K562 (cell line): ENCODE results near the gene FTH1. TPM values are rescaled to one million over a fixed set of nuclear protein-coding genes. Genes with fewer than 3 reads are reported as not detected.

ENCODE experiments used
- AFF4 ChIP-seq: sonication (generic); formaldehyde crosslinking; IDR thresholded peaks from 2 replicates; pipeline ENCODE4 v1.8.0; 2023; ENCODE audit warnings: mild to moderate bottlenecking, missing genetic modification reagents
- CCNT2 ChIP-seq: IDR thresholded peaks from 2 replicates; pipeline ENCODE4 v1.6.1; 2011; ENCODE audit warnings: borderline replicate concordance, low read depth, mild to moderate bottlenecking, moderate library complexity, mixed read lengths, low read length; ENCODE audit not compliant: insufficient read length; ENCODE audit errors: extremely low read depth
- CGGBP1 ChIP-seq: fragments of 250-450 bp; sonication (Bioruptor Pico); IDR thresholded peaks from 2 replicates; pipeline ENCODE4 v1.9.0; 2021; ENCODE audit warnings: mild to moderate bottlenecking
- FOXJ3 ChIP-seq: sonication (generic); formaldehyde crosslinking; IDR thresholded peaks from 2 replicates; pipeline ENCODE4 v1.4.0; 2020; ENCODE audit warnings: mild to moderate bottlenecking, missing genetic modification reagents
- HES1 ChIP-seq: fragments of 450-650 bp; IDR thresholded peaks from 2 replicates; pipeline ENCODE4 v1.6.1; 2016; ENCODE audit warnings: low read depth, mild to moderate bottlenecking, moderate library complexity
- HMGN3 ChIP-seq: IDR thresholded peaks from 2 replicates; pipeline ENCODE4 v1.6.1; 2011; ENCODE audit warnings: borderline replicate concordance, low read depth, mild to moderate bottlenecking, mixed read lengths, low read length; ENCODE audit not compliant: insufficient read length; ENCODE audit errors: extremely low read depth
- IRF2 ChIP-seq: sonication (generic); formaldehyde crosslinking; IDR thresholded peaks from 2 replicates; pipeline ENCODE4 v1.8.1; 2022; ENCODE audit warnings: mild to moderate bottlenecking, missing genetic modification reagents
- PRDM10 ChIP-seq: fragments of 450-650 bp; IDR thresholded peaks from 2 replicates; pipeline ENCODE4 v1.6.1; 2018; ENCODE audit not compliant: partially characterized antibody
- TRIM24 ChIP-seq, 2 experiments: fragments of 450-650 bp; IDR thresholded peaks; 2 replicates each; pipeline ENCODE4 v1.6.1; 2016
- VEZF1 ChIP-seq: fragments of 200-800 bp; sonication (Bioruptor generic); IDR thresholded peaks from 2 replicates; pipeline ENCODE4 v1.6.1; 2017; ENCODE audit warnings: missing genetic modification characterization, missing compliant biosample characterization
- ZBTB2 ChIP-seq: fragments of 450-650 bp; IDR thresholded peaks from 2 replicates; pipeline ENCODE4 v1.6.1; 2016; ENCODE audit warnings: antibody characterized with exemption
- ZNF121 ChIP-seq: sonication (generic); formaldehyde crosslinking; conservative IDR thresholded peaks from 2 replicates; pipeline ENCODE4 v1.8.0; 2022; ENCODE audit warnings: missing genetic modification reagents
- polyA plus RNA-seq, 8 experiments: library from polyadenylated mRNA; depleted of rRNA in 4 of 8; stranded (reverse) in 5 of 8; unstranded in 3 of 8; fragments of >200 nt; fragmentation: Nextera tagmentation in 2 of 8; fragmentation: Illumina TruSeq in 1 of 8; extraction: Ambion mirVana in 2 of 8; extraction: Trizol in 1 of 8; gene quantifications; 2 replicates each; pipeline versions ENCODE4 v1.2.1 to v1.2.3, GENCODE V29; 2011 to 2014; ENCODE audit warnings: inconsistent platforms in 1 of 8, missing spikeins in 1 of 8
- total RNA-seq, 7 experiments: library from RNA; depleted of rRNA in 6 of 7; stranded (reverse); fragments of >200 nt in 6 of 7; fragmentation: Illumina TruSeq in 2 of 7; extraction: Trizol in 2 of 7; gene quantifications; 2 replicates each; pipeline versions ENCODE4 v1.2.1 to v1.2.3, GENCODE V29; 2011 to 2021; ENCODE audit warnings: low replicate concordance in 1 of 7

Gene FTH1
- total and polyA plus RNA-seq, 9 of the 15 experiments (the other 6 are each of a cell fraction or from before 2014, with no cell fraction given): 370 to 3,146 (median 802) TPM

GRCh38 chr11:61919705-61920631 is 47.5 kb downstream of the FTH1 start (continued):
- peak; percentile 65; the same call in 1 of the 2 replicates for TF ChIP-seq ZBTB2
- peak; percentile 65 to 78; a peak in 3 of 4 replicates for TF ChIP-seq TRIM24 (IDR thresholded peaks at IDR 0.05)
- peak; percentile 86 for TF ChIP-seq HMGN3
- no peak for TF ChIP-seq CGGBP1
- TF ChIP-seq FOXJ3 (CRISPR knock-in tag): no peak
- TF ChIP-seq VEZF1: peak; percentile 73
- TF ChIP-seq ZNF121 (CRISPR knock-in tag): no peak
- TF ChIP-seq AFF4: no peak; the same call in 1 of the 2 replicates
- no peak for TF ChIP-seq CCNT2
- TF ChIP-seq HES1: 0 out of 2 replicates have a peak, but pooled peaks have one; percentile 21
- TF ChIP-seq IRF2: no peak
- peak; percentile 96 for TF ChIP-seq PRDM10
